Left renal cortex interstitium (tissue), 4 donors: ENCODE data around the gene SAE1. TPM values are rescaled to one million over a fixed set of nuclear protein-coding genes. Genes with fewer than 3 reads are reported as not detected.

ENCODE experiments used
- DNase-seq, 4 donors: peaks; one replicate each; pipeline ENCODE4 v3.0.0-alpha.2; 2013; ENCODE audit warnings: low read depth in 4 of 4, low spot score in 2 of 4, missing footprints in 1 of 4
- polyA plus RNA-seq, 4 donors: library from polyadenylated mRNA; unstranded; fragments of 120-200 nt; gene quantifications; one replicate each; pipeline ENCODE4 v1.2.1, GENCODE V29; 2013; ENCODE audit not compliant: insufficient read length in 4 of 4

SAE1 gene
- polyA plus RNA-seq, 4 donors, result 107 to 131 (median 118) TPM

DNA sequence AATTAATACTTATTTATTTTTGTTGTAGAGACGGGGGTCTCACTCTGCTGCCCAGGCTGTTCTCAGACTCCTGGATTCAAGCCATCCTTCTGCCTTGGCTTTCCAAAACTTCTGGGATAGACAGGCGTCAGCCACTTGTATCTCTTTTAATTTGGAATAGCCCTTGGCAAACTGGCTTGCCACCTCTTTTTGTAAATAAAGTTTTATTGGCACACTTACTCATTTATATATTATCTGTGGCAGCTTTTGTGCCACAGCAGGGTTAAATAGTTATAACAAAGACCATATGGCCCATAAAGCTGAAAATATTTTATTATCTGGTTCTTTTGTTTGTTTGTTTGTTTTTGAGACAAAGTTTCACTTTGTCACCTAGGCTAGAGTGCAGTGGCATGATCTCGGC lies 69.9 kb downstream of the SAE1 start:
- no peak for DNase-seq

GRCh38 chr19:47203254-47203653 lies 72.6 kb downstream of the SAE1 start:
- no peak for DNase-seq

- DNase-seq, result no peak
Measured at GRCh38 chr19:47209319-47210179, 78.9 kb downstream of the SAE1 start.

DNA sequence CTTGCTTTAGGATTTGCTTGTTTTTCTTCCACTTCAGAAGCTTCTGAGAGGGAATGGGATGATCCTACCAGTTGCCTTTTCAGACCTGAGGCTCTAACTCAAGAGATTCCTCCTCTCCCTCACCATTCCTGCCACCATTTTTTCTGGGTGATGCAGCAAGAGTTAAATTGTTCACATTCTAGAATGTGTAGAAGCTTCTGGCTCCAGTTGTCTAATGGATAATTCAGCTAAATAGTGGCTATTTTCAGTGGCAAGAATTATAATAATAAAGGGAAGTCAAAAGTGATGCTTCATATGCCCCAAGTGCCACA lies 79.5 kb downstream of the SAE1 start:
- no peak for DNase-seq

DNA sequence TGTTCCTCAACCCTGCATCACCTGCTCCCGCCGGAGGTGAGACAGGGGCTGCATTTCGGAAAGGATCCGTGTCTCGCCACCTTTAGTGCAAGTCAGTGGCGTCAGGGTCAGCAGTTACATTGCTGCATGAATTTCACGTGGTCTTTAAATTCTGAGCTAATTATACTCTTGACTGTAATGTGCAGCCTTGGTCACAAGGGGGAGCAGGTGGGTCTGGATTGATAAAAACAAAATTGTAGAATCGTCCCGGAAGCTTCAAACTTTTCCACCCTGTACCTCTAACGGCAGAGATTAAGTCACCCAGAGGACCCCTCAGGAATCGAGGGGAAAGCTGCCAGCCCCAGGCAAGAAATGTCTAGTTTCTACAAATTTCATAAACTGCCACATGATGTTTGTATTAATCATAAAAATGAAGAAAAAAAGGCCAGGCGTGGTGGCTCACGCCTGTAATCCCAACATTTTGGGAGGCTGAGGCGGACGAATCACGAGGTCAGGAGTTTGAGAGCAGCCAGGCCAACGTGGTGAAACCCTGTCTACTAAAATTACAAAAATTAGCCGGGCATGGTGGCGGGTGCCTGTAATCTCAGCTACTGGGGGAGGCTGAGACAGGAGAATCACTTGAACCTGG lies 80.2 kb downstream of the SAE1 start:
- DNase-seq, result peak in 1 of 4 donors; percentile 72

GRCh38 chr19:47215581-47215980 lies 84.9 kb downstream of the SAE1 start:
- no peak for DNase-seq

GRCh38 chr19:47221080-47221841 lies 90.6 kb downstream of the SAE1 start:
- DNase-seq, result no peak

DNA sequence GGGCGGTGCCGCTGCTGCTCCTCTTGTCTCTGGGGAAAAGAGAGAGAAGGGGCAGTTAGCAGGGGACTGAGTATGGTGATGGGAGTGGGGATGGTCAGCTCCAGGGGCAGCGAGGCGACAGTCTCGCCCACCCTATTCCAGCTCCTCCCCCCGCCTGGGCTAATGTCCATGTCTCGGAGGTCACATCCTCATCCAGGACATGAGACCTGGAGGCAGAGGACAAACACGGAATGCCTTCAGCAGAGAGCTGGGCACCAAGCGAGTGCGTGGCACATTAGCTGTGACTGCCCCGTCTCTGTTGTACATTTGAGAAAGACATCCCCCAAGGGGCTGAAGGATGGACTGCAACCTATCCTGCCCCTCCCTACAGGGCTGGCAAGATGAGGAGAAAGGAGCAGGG lies 91.3 kb downstream of the SAE1 start:
- no peak for DNase-seq

GRCh38 chr19:47225746-47226425 lies 95.3 kb downstream of the SAE1 start:
- DNase-seq, result peak in 1 of 4 donors; percentile 76

GRCh38 chr19:47226426-47227351 lies 96.1 kb downstream of the SAE1 start:
- no peak for DNase-seq

GRCh38 chr19:47227352-47228167 lies 96.9 kb downstream of the SAE1 start:
- no peak for DNase-seq

DNA sequence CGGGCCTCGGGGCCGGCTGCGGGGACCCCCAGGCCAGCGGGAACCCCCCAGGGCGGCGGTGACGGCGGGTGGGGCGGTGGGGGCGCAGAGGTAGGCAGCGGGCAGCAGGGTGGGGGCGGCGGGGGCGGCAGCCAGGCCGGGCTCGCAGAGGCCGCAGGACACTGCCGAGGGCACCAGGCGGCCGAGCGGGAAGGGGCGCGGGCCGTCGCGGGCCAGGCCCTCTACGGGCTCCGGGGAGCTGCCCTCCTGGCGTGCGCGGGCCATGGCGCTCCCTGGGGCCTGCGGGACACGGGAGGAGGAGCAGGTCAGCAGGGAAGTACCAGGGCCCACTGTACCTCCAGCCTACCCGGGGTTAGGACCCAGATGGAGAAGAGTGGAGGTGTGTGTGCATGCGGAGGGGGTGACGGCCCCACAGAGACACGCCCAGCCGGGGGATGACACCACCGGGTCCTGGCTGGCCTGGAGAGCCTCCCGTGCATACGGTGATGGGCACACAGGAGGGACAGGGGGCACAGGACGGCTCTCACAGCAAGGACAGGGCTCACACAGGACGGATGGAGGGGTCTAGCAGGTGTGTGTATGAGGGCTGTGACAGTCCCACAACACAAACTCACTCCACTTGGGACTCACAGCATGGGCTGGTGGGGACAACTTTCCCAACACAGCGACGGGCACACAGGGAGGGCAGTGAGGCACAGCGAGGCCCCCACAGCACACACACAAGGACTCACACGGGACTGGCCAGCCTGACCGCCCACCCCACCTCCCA lies 97.7 kb downstream of the SAE1 start:
- no peak for DNase-seq

GRCh38 chr19:47228937-47229675 lies 98.5 kb downstream of the SAE1 start:
- DNase-seq, result no peak

DNA sequence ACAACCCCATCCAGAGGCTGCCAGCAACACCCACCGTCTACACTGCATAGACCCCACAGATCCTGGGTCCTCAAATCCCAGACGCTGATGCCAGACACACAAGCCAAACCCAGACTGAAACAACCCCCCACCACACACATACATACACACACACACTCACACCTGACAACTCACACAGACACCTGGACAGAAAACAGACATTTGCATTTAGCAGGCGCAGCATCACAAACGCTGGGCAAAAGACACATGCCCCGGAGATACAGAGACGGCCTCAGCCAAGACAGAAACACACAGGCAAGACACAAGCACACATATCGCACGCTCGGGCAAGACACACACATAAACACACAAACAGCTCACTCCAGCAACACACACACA lies 99.0 kb downstream of the SAE1 start:
- no peak for DNase-seq

- DNase-seq, result no peak
Measured at GRCh38 chr19:47230054-47230920, 99.7 kb downstream of the SAE1 start.

- DNase-seq, result no peak
Measured at GRCh38 chr19:47230921-47231214, 100.2 kb downstream of the SAE1 start, which contains the start of gene BBC3. Gene BBC3 (minus strand): TSS chr19:47231199. CDS start chr19:47228431, 2,768 bp downstream.
